Ramos (cell line): Measurements from ENCODE around the gene GAMT.

Experiments
- in situ Hi-C: fragments of 300-500 bp; cut with MboI; formaldehyde crosslinking; loops from one replicate; pipeline ENCODE4 v1.14.3; 2022; ENCODE audit warnings: low sequenced_read_pairs; ENCODE audit not compliant: unreplicated experiment

GAMT gene

DNA sequence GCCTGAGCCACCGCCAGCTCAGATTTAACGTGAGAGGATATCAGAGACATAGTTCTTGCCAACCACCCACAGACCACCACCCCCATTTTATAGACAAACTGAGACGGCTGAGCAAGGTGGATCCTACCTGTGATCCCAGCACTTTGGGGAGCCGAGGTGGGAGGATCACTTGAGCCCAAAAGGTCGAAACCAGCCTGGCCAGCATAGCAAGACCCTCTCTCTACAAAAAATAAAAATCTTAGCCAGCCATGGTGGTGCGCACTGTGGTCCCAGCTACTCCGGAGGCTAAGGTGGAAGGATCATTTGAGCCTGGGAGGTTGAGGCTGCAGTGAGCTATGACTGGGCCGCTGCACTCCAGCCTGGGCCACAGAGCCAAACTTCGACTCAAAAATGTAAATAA lies 48.2 kb downstream of the GAMT start:
- in situ Hi-C loops, result no loop called here

DNA sequence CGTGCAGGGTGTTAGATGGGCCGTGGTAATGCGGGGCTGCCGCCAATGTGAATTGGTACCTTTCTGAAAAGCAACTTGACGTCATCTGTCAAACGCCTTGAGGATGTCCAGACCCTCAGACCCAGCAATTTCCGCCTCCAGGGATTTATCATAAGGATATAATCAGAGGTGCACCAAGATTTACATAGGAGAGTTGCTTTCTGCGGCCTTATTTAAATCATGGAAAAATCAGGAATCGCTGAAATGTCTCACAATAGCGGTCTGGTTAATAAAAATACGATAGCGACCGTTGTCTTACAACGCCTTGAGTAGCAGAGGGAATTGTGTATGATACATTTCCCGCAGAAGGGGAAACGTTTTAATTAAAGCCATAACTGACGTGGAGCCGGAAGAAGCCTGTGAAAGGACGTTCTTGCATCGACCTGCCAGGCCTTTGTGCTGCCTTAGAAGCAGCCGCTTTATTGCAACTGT lies 49.9 kb downstream of the GAMT start:
- in situ Hi-C loops, result no loop called here

DNA sequence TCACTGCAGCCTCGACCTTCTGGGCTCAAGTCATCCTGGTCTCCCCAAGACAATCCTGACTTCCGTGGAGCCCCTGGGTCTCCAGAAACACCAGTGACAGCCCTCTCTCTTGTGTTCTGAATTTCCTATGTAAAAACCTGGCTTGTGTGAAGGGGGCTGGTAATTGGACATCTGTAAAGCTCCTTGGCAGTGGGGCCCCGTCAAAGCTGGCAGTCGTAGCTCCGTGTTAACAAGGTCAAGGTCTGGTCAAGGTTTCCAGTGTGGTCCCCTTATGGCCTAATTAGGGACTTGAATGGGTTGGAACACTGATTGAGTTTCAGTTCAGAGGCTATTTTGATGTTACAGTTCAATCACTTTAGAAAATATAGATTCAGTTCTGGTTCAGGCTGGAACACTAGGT lies 50.5 kb downstream of the GAMT start:
- in situ Hi-C loops, result no loop called here

DNA sequence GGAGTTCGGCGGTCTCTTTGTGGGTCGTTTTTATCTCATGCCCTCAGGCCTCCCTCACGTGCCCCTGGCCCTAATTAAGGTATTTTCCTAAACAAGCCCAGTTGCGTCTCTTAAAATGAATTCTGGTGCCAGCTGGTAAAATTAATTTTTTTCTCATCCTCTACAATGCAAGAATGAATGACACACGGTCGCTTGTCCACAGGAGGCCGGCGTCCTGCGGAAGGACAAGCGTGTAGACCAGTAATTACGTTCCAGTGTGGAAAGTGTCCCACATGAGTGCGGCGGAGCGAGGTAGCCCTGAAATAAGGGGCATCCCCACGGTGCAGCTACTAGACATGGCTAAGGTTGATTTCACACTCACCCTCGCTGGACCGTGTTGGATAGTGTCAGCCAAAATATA lies 52.1 kb downstream of the GAMT start:
- in situ Hi-C loops, result no loop called here
